GM19455 (cell line): ENCODE results near the gene DNAJC4.

Experiments used
- ATAC-seq: cut with Tn5 transposase; IDR thresholded peaks from one replicate; pipeline ENCODE4 v1.9.1; 2021; ENCODE audit not compliant: unreplicated experiment

DNAJC4 gene

GRCh38 chr11:64255135-64256128, 25.1 kb downstream of the DNAJC4 start:
- no peak for ATAC-seq

GRCh38 chr11:64256300-64256699, 26.0 kb downstream of the DNAJC4 start:
- ATAC-seq: no peak

GRCh38 chr11:64258356-64258755, 28.0 kb downstream of the DNAJC4 start:
- no peak for ATAC-seq

- ATAC-seq: no peak
Measured at GRCh38 chr11:64258946-64259532, 28.7 kb downstream of the DNAJC4 start.

- ATAC-seq: no peak
Measured at GRCh38 chr11:64259533-64260067, 29.3 kb downstream of the DNAJC4 start.

- no peak for ATAC-seq
Measured at GRCh38 chr11:64260147-64260708, 29.9 kb downstream of the DNAJC4 start.

GRCh38 chr11:64261556-64262080, 31.3 kb downstream of the DNAJC4 start:
- ATAC-seq: no peak

- ATAC-seq: no peak
Measured at GRCh38 chr11:64262271-64263002, 32.1 kb downstream of the DNAJC4 start.

- ATAC-seq: no peak
Measured at GRCh38 chr11:64263021-64263946, 32.9 kb downstream of the DNAJC4 start.

GRCh38 chr11:64263947-64264317, 33.6 kb downstream of the DNAJC4 start:
- no peak for ATAC-seq

GRCh38 chr11:64264371-64264852, 34.1 kb downstream of the DNAJC4 start:
- ATAC-seq: no peak

- no peak for ATAC-seq
Measured at GRCh38 chr11:64265176-64266160, 35.1 kb downstream of the DNAJC4 start.

- no peak for ATAC-seq
Measured at GRCh38 chr11:64266339-64266738, 36.0 kb downstream of the DNAJC4 start.

GRCh38 chr11:64267207-64267945, 37.0 kb downstream of the DNAJC4 start:
- ATAC-seq: no peak

- no peak for ATAC-seq
Measured at GRCh38 chr11:64268025-64268892, 37.9 kb downstream of the DNAJC4 start.

GRCh38 chr11:64268893-64269539, 38.7 kb downstream of the DNAJC4 start:
- peak; percentile 23 for ATAC-seq
